Stimulated activated CD8-positive, alpha-beta memory T cell treated with anti-CD3 and anti-CD28 coated beads, Interleukin-15, amount 100 ng/mL, for 48 hours (primary cell): ENCODE results near the gene ACTR10.

Experiments
- DNase-seq, 2 donors: peaks; one replicate each; pipeline ENCODE4 v3.0.0-alpha.2; 2020; ENCODE audit warnings: low read depth in 2 of 2

ACTR10 gene

GRCh38 chr14:58199726-58200479 is at the start of gene ACTR10:
Gene ACTR10, plus strand, starts transcription at chr14:58200149. Its CDS starts 69 bp downstream, at chr14:58200218.
- peak; percentile 86 to 89 for DNase-seq

- DNase-seq, result no peak
Measured at GRCh38 chr14:58150243-58150805, 49.6 kb upstream of the ACTR10 start.

GRCh38 chr14:58151133-58152013 is 48.6 kb upstream of the ACTR10 start:
- no peak for DNase-seq

GRCh38 chr14:58152014-58152857 is 47.7 kb upstream of the ACTR10 start, which contains the start of gene ARMH4:
Gene ARMH4, minus strand, starts transcription at chr14:58152213. Its CDS starts 12,855 bp downstream, at chr14:58139358.
- peak; percentile 34 to 40 for DNase-seq

GRCh38 chr14:58160561-58160960 is 39.4 kb upstream of the ACTR10 start:
- no peak for DNase-seq

GRCh38 chr14:58166005-58166983 is 33.7 kb upstream of the ACTR10 start:
- peak; percentile 39 to 47 for DNase-seq

- no peak for DNase-seq
Measured at GRCh38 chr14:58167057-58167456, 32.9 kb upstream of the ACTR10 start.

GRCh38 chr14:58167891-58168290 is 32.1 kb upstream of the ACTR10 start:
- DNase-seq, result no peak

GRCh38 chr14:58171090-58171489 is 28.9 kb upstream of the ACTR10 start:
- peak in 1 of 2 donors; percentile 36 for DNase-seq

- no peak for DNase-seq
Measured at GRCh38 chr14:58177125-58177524, 22.8 kb upstream of the ACTR10 start.

- no peak for DNase-seq
Measured at GRCh38 chr14:58189176-58189575, 10.8 kb upstream of the ACTR10 start.

GRCh38 chr14:58191763-58192601 is 8.0 kb upstream of the ACTR10 start:
- DNase-seq, result no peak

GRCh38 chr14:58193542-58193941 is 6.4 kb upstream of the ACTR10 start:
- no peak for DNase-seq

GRCh38 chr14:58196198-58196597 is 3.8 kb upstream of the ACTR10 start:
- DNase-seq, result no peak

- DNase-seq, result no peak
Measured at GRCh38 chr14:58198086-58198485, 1.9 kb upstream of the ACTR10 start.

GRCh38 chr14:58200480-58200841 is 512 bp downstream of the ACTR10 start:
- peak in 1 of 2 donors; percentile 4 for DNase-seq

GRCh38 chr14:58200846-58201245 is 897 bp downstream of the ACTR10 start:
- DNase-seq, result no peak

- no peak for DNase-seq
Measured at GRCh38 chr14:58213176-58213575, 13.2 kb downstream of the ACTR10 start.

GRCh38 chr14:58215191-58215914 is 15.4 kb downstream of the ACTR10 start:
- DNase-seq, result no peak
